ENCODE results near the gene CNN2. TPM values are rescaled to one million over a fixed set of nuclear protein-coding genes. Genes with fewer than 3 reads are reported as not detected.

CNN2 gene
- total and polyA plus RNA-seq, 2 of the 8 experiments (the other 6 are each of a cell fraction or from before 2014, with no cell fraction given), result 189 to 551 TPM

- no peak overlapping the region for H4K91ac ChIP-seq (replicated peaks; ENCODE audit: insufficient read length, low read length)
- no peaks in the 10 kb centered on the region for H3K79me2 ChIP-seq (ENCODE audit: control insufficient read depth in 1 of 2, insufficient read depth in 2 of 2, low read length in 2 of 2)
- POLR2A ChIA-PET (ENCODE audit: partially characterized antibody), result interaction anchor here (0.6 to 7.3 kb wide), 23 partner anchors 11 to 1665 kb away, joined by 3 to 81 read pairs (median 3); partner anchors contain the start of genes ABCA7, CIRBP and WDR18
- H3K4ac ChIP-seq (replicated peaks; ENCODE audit: insufficient read length, low read depth, low read length), result no peak overlapping the region
- no peak overlapping the region for H2BK20ac ChIP-seq (ENCODE audit: low read length)
- H3K9me3 ChIP-seq (ENCODE audit: insufficient read depth in 2 of 2, low read depth in 1 of 2, low read length in 1 of 2), result no peaks in the 10 kb centered on the region
- H3K9ac ChIP-seq (replicated peaks in 1 of 4; ENCODE audit: extremely low read depth in 1 of 4, low read depth in 3 of 4, low read length in 3 of 4), result no peak overlapping the region
- no peak overlapping the region for H2AK5ac ChIP-seq (ENCODE audit: low read depth, low read length)
- peak overlapping the region in 3 of 4 experiments; percentile 29 to 50 (median 34); a peak in 5 of 8 replicates for H3K4me3 ChIP-seq (ENCODE audit: extremely low read depth in 1 of 4, insufficient read depth in 2 of 4, low read depth in 3 of 4, low read length in 4 of 4)
- H2AFZ ChIP-seq (ENCODE audit: low read length), result no peak overlapping the region
- no peak overlapping the region for H4K5ac ChIP-seq (ENCODE audit: insufficient read length, low read depth, low read length)
- FAIRE-seq (no peak), DNase-seq (ENCODE audit: low read depth in 1 of 2, low spot score in 2 of 2) (peak in 1 of 2 experiments; percentile 77)
- H3K56ac ChIP-seq (replicated peaks; ENCODE audit: insufficient read length, low read depth, low read length), result no peak overlapping the region
- H3K4me2 ChIP-seq (ENCODE audit: insufficient read depth in 1 of 2, low read depth in 2 of 2, low read length in 2 of 2), result peak overlapping the region; percentile 54 to 77
- CTCF ChIA-PET (ENCODE audit: partially characterized antibody), result interaction anchor here (0.7 to 3.4 kb wide), 10 partner anchors 8 to 121 kb away, joined by 3 to 13 read pairs (median 3); partner anchors contain the start of gene ABCA7
- H3K36me3 ChIP-seq (ENCODE audit: control insufficient read depth in 2 of 4, insufficient read depth in 4 of 4, low read length in 3 of 4), result peaks cover 0 to 16% (median 3%) of the 10 kb centered on the region in 4 experiments; a peak in 2 of 8 replicates
- peaks cover 6 to 27% (median 14%) of the 10 kb centered on the region in 4 experiments; a peak in 6 of 7 replicates for H3K27me3 ChIP-seq (replicated peaks in 1 of 4; ENCODE audit: control insufficient read depth in 3 of 4, extremely low read depth in 1 of 4, insufficient read depth in 3 of 4, low read length in 3 of 4)
- no peak overlapping the region; the same call in 1 of the 2 replicates for H3K18ac ChIP-seq (ENCODE audit: extremely low read depth, low read length)
- peaks cover 5 to 14% of the 10 kb centered on the region in 2 experiments for H4K20me1 ChIP-seq (replicated peaks in 1 of 2; ENCODE audit: control insufficient read depth in 1 of 2, insufficient read depth in 2 of 2, low read length in 2 of 2)
- no peak overlapping the region for H3K27ac ChIP-seq (ENCODE audit: low read depth, low read length)
- peaks cover 0 to 10% (median 5%) of the 10 kb centered on the region in 4 experiments; a peak in 3 of 7 replicates for H3K4me1 ChIP-seq (replicated peaks in 1 of 4; ENCODE audit: control insufficient read depth in 3 of 4, insufficient read depth in 4 of 4, low read length in 3 of 4)
- 44% methylated on average over 61 of the region's 64 CpGs; no CpG with 5 or more reads in 1 of the 2 experiments for WGBS, 2 experiments (ENCODE audit: extremely low coverage in 1 of 2, insufficient coverage in 1 of 2, insufficient read length in 1 of 2, insufficient replicate concordance in 2 of 2, low coverage in 1 of 2, low lambda C conversion rate in 2 of 2, missing lambda C conversion rate in 1 of 2)
- no peak overlapping the region for H2BK120ac ChIP-seq (replicated peaks; ENCODE audit: low read depth, low read length)
- H3K79me1 ChIP-seq (ENCODE audit: low read depth, low read length), result no peaks in the 10 kb centered on the region; the same call in 1 of the 2 replicates
- peak overlapping the region; percentile 19 for H4K8ac ChIP-seq (ENCODE audit: extremely low read depth, insufficient read depth, low read length)
- peaks cover 4% of the 10 kb centered on the region; the same call in 1 of the 2 replicates for H3K23me2 ChIP-seq (ENCODE audit: low read depth, low read length)
- no peak overlapping the region for H3K14ac ChIP-seq (ENCODE audit: insufficient read length)
- 0 out of 2 replicates have a peak overlapping the region, but pooled peaks have one; percentile 61 for H2BK15ac ChIP-seq (ENCODE audit: low read length)
- H3K23ac ChIP-seq (ENCODE audit: insufficient read length), result no peak overlapping the region
- H2BK12ac ChIP-seq (ENCODE audit: low read depth, low read length), result no peak overlapping the region
- H2BK5ac ChIP-seq (ENCODE audit: low read depth, low read length), result no peak overlapping the region; the same call in 1 of the 2 replicates
- TF ChIP-seq JUN (IDR thresholded peaks at IDR 0.05; ENCODE audit: low read depth, low read length) (peak; percentile 92), TCF12 (IDR thresholded peaks at IDR 0.05; ENCODE audit: low read depth, low read length) (no peak), CHD2 (IDR thresholded peaks at IDR 0.05; ENCODE audit: low read length) (no peak), E2F6 (IDR thresholded peaks at IDR 0.05) (peak; percentile 4; the same call in 1 of the 2 replicates), MAX (IDR thresholded peaks at IDR 0.05) (peak; percentile 52; the same call in 1 of the 2 replicates), CREB1 (IDR thresholded peaks at IDR 0.05) (peak; percentile 86), CBX5 (IDR thresholded peaks at IDR 0.05; ENCODE audit: low read depth, low read length) (no peak), EP300 (IDR thresholded peaks at IDR 0.05; ENCODE audit: borderline replicate concordance in 1 of 2, low read depth in 2 of 2, low read length in 2 of 2) (no peak), GABPA (IDR thresholded peaks at IDR 0.05; ENCODE audit: borderline replicate concordance, insufficient read depth, low read length) (0 out of 2 replicates have a peak, but pooled peaks have one; percentile 22), POLR2AphosphoS5 (IDR thresholded peaks at IDR 0.05; ENCODE audit: low read depth, low read length) (peak; percentile 71; the same call in 1 of the 2 replicates)
These were observed 30.2 kb upstream of the CNN2 start for GRCh38 chr19:996051-996838.

Data from H1 (cell line).